NCI-H187 (cell line): ENCODE measurements around the gene SOX6.

Source experiments
- DNase-seq, 2 experiments: peaks; one replicate each; lab custom pipeline; 2025; lab: John Stamatoyannopoulos, UW

The SOX6 gene

DNA sequence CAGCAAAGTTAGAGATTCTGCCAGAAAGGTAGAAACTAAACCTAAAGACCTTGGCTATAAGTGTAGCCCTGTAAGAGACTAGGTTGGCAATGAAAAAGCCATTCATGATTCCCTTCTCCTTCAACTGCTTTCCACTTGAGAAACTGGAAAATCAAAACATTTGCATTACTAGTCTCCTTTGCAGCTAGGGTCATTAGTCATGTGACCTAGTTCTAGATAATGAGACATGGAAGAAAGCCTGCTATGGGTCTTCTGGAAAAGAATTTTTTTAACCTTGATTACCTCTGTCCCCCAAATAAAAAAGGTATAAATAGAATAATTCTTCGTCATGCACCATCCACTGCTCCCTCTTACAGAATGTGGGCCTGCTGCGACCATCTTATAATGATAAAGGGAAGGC lies 80.1 kb downstream of the SOX6 start:
- DNase-seq, result no peak

DNA sequence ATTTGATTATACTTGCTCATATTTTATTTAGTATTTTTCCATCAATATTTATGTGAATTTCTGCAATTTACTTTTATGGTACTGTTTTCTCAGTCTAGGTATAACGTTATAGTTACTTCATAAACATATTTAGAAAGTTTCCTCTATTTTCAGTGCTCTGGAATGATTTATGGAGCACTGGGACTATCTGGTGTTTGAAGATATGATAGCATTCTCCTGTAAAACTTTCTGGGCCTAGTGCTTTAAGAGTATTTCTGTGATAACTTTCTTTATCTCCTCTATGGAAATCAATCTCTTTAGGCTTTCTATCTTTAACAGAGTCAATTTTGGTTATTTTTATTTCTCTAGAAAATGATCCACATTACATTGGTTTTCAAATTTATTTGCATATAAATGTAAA lies 85.1 kb downstream of the SOX6 start:
- DNase-seq, result no peak

DNA sequence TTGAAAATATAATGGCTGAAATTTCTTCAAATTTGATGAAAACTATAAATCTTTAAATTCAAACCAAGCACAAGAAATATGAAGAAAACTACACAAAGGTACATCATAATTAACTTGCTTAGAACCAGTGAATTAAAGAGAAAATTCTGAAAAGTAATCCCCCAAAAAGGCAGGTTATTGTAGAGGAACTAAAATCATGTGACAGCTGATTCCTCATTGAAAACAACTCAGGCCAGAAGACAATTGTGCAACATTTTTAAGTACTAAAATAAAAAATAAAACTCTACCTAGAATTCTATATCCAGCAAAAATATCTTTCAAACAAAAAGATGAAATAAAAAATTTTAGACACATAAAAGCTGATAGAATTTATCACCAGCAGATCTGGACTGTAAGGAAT lies 90.3 kb downstream of the SOX6 start:
- no peak for DNase-seq

DNA sequence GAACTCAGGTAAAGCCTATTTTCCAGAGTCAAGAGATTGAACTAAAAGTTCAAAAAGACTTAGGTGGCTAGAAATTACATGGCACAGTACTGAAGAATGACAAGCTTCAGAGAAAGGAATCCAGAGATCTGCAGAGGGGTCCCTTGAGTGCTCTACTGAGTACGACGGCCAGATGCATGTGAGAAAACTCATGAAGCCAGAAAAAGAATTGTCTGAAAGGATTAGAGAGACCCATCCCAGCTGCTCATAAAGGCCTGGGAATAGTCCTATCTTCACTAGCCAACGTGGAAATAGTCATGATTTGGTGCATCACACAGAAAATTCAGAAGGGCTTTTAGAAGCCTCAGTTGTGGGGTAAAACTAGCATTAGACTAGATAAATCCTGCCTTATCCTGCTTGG lies 91.3 kb downstream of the SOX6 start:
- no peak for DNase-seq

DNA sequence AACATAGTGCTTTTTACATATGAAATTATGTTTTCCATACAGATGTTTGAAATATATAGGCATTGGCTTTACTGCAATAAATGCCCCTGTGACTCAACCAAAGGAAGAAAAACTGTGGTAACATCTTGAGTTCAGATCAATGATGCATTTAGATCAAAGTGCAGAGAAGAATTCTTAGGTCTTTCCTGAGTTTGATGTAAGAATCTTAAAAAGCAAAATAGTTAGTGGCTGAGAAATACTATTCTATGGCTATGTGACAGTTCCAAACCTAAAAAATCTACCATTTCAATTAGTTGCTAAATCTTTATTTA lies 93.7 kb downstream of the SOX6 start:
- no peak for DNase-seq

DNA sequence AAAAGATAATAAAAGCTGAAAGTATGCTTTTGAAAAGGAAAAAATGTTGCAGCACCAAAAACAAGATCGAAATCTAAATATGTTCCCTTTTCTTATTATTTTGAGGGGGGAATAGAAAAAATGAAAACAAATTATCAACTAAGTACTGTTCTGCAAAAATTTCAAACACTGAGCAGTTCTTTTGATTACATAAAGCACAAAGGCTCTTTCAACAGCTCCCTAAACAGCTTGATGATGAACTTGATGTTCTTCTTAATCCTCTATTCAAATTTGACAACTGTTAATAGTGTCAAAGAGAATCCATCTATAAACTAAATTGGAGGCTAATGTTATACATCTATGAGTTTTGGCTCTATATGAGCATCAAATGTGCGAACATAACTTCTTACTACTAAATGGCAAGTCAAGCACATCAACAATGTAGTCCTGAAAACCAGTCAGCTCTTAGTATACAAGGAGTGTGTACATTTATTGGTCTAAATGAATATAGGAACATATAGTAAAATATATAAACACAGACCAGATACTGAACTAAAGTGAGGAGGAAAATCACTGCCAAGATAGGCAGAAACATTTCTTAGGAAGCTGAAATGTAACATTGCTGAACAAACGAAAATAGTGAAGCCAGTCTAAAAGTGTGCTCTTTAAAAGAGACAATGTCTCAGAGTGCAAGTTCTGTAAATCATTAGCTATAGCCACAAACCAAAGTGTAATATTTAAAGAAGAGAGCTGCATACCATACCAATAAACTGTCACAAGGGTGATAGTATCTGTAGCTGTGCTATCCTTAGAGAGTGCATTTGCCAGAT lies 94.3 kb downstream of the SOX6 start:
- no peak for DNase-seq

DNA sequence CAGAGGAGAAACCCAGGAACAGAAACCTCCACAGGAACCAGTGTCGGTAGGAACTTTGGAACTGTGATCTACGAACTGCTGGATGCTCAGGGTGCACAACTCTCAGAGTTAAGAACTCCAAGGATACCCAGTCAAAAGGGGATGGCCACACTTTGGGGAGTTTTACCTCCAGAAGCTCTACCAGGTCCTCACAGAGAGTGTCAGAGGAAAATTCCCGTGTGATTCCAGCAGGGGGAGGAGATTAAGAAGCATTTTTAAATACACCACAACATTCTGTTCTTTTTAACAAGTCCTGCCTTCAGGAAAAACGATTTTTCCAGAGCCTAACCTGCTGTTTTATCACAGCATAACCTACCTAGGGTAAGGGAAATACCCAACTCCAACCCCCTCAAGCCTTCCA lies 104.0 kb downstream of the SOX6 start:
- no peak for DNase-seq

DNA sequence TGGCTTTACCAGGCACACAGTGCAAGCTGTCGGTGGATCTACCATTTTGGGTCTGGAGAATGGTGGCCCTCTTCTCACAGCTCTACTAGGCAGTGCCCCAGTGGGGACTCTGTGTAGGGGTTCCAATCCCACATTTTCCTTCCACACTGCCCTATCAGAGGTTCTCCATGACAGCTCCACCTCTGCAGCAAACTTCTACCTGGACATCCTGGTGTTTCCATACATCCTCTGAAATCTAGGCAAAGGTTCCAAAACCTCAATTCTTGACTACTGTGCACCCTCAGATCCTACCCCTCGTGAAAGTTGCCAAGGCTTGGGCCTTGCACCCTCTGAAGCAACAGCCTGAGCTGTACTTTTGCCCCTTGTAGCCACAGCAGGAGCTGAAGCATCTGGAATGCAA lies 108.1 kb downstream of the SOX6 start:
- no peak for DNase-seq

DNA sequence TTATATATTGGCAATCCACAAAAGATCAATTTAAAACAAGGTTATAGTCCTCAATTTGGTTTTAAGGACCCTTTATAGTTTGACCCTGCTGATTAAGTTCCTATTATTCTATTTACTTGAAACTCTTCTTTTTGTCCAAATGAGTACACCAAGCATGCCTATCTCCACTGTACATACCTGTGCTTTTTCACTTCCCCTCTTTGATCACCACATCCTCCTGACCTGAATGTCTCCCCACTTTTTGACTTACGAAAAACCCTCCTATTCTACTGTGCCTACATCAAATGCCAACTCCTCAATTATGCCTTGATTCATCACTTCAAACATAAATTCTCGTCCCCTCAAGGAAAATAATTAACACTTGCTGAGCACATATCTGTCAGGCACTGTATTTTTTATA lies 113.5 kb downstream of the SOX6 start:
- DNase-seq, result no peak

DNA sequence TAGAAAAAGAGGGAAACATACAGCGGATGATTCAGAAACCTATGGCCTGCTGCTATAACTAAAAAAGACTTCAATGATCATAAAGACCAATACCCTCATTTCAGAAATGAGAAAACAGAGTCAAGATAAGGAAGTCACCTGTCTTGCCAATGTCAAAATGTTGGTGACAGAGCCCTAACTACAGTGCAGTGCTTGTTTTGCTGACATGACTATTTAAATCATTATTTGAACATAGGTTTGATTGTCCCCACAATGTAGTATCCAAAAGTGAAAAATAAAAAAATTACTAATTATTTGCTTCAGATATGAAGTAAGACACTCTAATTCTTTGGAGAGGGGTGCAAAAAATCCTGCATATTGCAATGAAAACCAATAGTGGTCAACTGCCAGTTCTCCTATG lies 115.7 kb downstream of the SOX6 start:
- no peak for DNase-seq

DNA sequence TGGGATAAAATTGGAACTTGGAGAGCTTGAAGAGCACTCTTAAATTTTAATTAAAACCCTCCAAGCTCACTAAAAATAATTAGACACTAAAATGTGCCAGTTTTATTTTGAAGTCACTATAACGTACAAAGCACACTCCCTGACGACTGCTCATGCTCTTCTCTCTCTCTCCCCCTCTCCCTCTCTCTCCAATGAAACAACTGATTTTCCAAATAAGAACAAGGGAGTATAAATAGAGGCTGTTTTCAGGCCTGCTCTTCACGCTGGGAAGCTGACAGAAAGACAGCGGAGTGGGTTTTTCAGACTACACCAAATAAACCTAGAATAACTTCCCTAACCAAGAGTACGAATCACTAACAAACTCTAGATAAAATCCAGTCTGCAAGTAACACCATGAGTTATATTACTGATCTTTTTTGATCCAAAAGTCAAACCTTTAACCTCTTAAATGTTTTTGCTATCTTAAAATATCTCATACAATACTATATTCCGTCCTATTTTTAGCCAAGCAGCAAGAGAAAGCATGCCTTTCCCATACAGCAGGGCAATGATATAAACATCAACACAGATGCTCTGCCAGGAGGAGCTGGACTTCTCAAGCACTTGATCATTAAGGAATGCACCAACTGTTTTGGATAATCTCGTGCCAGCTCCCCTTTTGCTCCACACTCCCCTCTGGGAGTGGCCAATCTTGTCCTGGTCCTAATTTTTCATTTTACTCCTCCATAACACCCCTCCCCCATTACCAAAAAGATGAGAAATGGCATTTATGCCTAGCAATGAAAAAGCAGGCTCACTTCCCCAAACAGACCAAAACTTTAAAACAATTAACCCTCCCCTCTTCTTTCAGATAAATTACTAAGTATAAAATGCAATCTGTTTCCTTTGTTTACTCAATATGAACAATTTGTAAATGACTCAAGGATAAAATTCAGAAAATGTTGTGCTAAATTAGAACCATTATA lies 116.9 kb downstream of the SOX6 start:
- DNase-seq, result no peak

DNA sequence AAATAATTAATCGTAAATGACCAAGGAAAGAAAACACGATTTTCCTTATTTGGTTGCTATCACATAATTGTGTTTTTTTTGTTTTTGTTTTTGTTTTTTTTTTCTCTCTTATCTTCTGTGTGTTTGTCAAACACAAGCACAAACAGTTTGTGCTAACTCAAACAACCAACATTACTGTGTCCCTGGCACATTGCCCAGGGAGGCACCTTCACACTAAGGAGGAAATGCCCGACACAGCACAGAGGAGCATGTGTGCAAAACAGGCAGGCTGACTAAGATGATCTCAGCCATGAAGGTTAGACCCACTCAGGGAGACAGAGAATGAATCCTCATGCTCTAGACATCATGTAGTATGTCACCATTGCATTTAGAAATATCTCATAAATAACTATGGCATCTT lies 130.1 kb downstream of the SOX6 start:
- DNase-seq, result no peak

DNA sequence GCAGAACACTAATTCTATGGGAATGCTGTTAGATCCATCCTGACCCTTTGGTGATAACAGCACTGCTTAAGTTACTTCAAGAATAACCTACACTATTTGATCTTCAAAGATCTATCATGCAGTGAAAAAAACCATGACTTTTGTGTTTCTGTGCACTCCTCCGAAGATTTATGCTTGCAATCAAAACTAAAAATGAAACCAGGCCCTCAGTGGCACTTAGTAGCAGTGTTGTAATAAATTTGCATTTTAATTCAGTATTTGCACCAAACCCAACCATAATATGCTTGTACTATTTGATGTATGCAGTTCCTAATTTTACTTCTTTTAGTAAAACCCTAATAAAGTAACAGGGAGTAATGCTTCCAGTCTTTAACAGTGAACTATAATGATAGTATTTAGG lies 130.7 kb downstream of the SOX6 start:
- DNase-seq, result no peak

DNA sequence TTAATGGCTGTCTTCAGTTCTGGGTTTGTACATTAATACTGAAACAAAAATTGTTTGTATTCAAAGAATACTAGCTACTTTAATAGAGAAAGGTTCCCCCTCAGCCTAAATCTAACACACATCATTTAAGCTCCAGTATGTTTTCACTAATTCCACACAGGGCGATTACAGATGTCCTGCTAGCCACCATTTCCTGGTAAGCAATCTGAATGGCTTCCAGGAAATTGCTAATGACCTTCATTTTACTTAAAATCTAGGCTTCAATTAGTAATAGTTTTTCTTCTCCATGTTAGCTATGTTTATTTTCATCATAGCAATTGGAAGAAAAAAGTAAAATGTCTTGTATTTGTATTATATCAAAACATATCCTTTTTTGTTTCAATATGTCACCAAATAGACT lies 132.8 kb downstream of the SOX6 start:
- DNase-seq, result no peak

DNA sequence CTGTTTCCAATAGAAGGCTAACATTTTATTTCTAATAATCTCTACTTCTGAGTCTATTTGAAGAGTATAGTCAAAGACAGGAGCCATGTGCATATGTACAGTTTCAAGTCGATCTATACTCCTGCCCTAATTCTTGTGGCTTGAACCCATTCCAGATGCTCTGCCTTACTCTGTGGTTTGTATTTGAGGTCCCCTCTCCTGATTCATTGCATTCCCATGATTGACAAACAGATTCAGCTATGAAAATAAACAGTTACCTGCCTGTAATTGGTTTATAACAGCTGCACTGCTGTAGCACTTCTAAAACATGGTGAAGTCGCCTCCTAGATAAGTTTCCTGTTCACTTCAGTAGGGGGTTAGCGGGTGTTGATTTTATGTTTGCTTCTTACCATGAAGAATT lies 138.7 kb downstream of the SOX6 start:
- DNase-seq, result no peak

DNA sequence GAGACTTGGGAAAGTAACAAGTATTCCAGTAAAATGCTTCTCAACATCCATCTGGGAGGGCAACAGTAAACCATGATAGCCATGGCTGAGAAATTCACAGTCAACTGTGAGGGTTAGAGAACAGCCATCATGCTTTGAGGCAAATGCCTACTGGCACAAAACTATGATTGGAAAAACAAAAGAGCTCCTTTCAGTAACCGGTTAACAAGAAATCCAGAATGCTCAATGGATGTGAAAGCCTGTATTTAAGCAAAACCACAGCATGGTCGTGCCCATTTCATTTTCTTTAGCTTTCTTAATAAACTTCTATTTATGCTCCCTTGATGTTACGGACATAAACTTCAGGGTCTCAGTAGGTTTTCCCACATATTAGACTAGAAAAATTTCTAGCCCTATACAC lies 139.5 kb downstream of the SOX6 start:
- no peak for DNase-seq

DNA sequence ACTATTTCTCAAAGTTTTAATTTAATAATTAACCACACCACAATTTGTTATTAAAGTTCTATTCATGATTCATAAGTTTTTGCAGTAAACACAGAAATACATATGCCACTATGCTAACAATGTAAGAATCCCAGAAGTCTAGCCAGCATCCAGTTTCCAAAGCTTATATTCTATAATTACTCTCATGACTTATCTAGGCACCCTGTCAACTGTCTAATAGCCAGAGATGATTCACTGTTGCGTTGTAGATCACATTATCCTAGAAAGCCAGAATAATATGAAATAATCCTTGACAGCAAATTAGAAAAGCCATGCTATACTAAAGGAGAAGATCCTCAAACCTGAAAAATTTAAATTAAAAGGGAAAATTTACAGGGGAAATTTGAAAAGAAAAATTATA lies 141.0 kb downstream of the SOX6 start:
- DNase-seq, result no peak

DNA sequence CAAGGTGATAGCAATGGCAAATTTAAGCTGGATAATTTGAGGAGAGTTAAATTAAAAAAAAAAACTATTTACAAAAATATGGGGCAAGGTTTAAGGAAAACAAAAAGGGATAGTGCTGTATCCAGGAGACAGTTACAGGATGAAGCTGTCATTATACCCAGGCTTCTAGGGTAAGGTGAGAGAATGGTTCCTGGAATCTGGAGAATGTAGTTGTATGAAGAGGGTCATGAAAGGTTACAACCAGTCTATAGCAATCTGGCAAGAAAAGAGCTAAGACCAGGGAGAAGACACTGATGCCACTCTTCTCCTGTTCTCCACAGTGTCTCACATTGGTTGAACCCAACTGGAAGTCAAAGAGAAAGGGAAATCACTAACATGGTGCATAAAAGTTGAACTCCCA lies 144.9 kb downstream of the SOX6 start:
- DNase-seq, result no peak

DNA sequence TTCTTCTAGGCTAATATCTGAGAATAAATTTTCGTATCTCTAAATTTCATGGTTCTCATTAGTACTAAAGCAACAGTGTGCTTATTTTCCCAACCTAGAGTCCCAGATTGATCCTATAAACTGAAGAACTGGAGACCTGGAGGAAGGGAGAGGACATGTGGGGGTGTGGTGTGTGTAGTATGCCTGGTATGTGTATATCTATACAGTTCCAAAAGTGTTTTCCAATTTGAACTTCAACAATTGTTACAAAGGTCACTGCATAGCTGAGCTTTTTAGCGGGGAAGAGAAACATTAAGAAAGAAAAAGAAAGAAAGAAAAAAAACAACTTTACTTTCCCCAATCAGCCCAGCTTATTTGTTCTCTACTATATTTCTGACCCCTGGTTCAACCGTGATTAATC lies 152.1 kb downstream of the SOX6 start:
- DNase-seq, result no peak

DNA sequence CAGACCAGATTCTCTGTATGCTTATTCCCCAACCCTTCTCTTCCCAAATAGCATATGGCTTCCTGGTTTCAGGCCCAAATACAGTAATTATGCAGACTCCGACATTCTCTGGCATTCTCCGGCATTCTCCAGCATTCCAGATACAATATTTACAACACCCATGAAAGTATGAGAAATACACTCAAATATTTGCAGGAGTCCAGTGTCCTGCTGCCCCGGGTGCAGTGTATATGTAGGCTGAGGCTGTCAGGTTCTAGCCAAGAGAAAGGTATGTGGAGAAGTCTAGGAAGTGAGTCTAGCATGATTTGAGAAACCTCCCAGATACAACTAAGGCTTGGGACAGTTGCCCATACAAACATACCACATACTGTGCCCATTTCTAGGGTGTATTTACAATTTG lies 160.7 kb downstream of the SOX6 start:
- no peak for DNase-seq

DNA sequence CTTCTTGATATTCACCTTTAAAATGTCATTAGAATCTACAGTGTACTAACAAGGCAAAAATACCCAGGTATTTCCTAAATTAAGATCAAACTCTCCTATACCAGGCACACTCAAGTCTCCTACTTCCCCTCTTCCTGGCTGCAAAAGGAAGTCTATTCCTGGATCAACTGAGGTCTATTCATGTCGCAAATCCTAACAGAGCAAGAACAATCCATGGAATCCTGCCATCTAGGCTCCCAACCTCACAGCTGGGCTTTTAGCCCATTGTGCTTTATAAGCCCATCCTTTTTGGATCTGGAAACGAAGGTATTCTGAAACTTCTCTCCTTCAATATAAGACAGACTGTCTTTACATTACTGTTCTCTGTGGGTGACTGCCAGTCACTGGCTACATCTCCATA lies 161.8 kb downstream of the SOX6 start:
- DNase-seq, result no peak

DNA sequence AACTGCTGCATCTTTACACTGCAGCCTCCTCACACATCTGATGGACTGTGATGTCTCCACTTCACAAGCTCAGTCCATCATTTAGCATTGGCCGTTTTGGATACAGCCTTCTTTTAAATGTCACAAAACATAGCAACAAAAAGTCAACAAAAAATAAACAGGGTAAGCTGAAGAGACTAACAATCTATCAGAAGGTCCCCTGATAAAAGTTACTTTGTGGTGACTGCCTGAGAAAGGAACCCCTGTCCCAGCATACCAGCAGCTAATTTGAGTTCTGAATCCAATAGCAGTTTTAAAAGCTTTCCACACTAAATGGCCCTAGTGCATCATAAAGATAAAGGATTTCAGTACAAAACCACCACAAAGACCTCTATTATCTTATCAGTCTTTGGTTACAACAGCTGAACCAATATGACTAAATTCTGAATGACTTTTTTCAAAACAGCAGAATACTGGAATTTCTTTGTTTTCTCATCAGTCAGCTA lies 162.4 kb downstream of the SOX6 start:
- no peak for DNase-seq

DNA sequence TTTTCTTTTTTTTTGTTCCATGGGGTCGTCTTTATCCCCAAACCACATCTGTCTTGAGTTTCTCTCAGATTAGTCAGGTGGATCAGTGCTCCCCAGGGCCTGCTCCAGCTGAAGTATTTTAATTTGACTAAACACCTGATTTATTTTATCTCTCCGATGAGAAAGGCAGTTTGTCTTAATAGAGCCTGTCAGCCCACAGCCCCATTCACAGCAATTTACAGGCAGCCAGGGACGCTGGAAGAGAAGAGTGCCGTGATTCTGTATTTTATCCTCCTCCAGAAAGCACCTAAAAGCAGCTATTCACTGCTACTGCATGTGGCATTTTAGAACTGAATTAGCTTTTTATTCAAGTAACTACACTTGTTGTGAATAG lies 164.5 kb downstream of the SOX6 start:
- peak; percentile 64 to 73 for DNase-seq
